Pancreas (tissue), 10 donors: ENCODE results near the gene SLC26A8. TPM values are rescaled to one million over a fixed set of nuclear protein-coding genes. Genes with fewer than 3 reads are reported as not detected.

Source experiments
- ATAC-seq, 4 donors: fragments of 200-7000 bp; cut with Tn5 transposase; one replicate each; pipeline versions ENCODE4 v1.8.0 to v1.9.1; 2020; ENCODE audit warnings: mild to moderate bottlenecking in 4 of 4, moderate library complexity in 4 of 4
- DNase-seq, 6 donors: peaks; one replicate each; pipeline ENCODE4 v3.0.0-alpha.2; 2020
- FAIRE-seq: peaks from 2 replicates; lab custom pipeline; 2012; peaks lifted over from hg19 to GRCh38; lab: Jason Lieb, UNC
- H3K27ac ChIP-seq, 4 donors: fragments of 200-600 bp; sonication (generic); 1 replicate in 3 of 4; 2 replicates in 1 of 4; pipeline versions ENCODE4 v1.5.0 to v1.8.0; 2020
- H3K27me3 ChIP-seq, 4 donors: fragments of 200-600 bp; one replicate each; pipeline ENCODE4 v1.8.0; 2021
- H3K36me3 ChIP-seq, 3 donors: fragments of 200-600 bp; sonication (generic) in 1 of 3; one replicate each; pipeline versions ENCODE4 v1.5.0 to v1.8.0; 2020 to 2021
- H3K4me1 ChIP-seq, 3 donors: fragments of 200-600 bp; one replicate each; pipeline ENCODE4 v1.8.0; 2021
- H3K4me3 ChIP-seq, 4 donors: fragments of 200-600 bp; sonication (generic) in 2 of 4; one replicate each; pipeline versions ENCODE4 v1.5.0 to v1.8.0; 2020 to 2021
- H3K9me3 ChIP-seq, 4 donors: fragments of 200-600 bp; one replicate each; pipeline ENCODE4 v1.8.0; 2021
- CTCF ChIP-seq, 4 donors: fragments of 200-600 bp; sonication (generic) in 3 of 4; IDR thresholded peaks; one replicate each; pipeline versions ENCODE4 v1.5.0 to v1.8.0; 2021; ENCODE audit warnings: antibody characterized with exemption in 4 of 4
- WGBS, 2 donors: extraction: QIAGEN DNeasy Blood & Tissue Kit; methylation state at CpG; one replicate each; pipeline ENCODE4 v1.1.7; 2013; 5-methylcytosine and 5-hydroxymethylcytosine counted together
- intact Hi-C, 3 donors: fragments of 100-400 bp; cut with DNase I; formaldehyde crosslinking; loops; one replicate each; pipeline versions ENCODE4 v1.11.1 to v1.14.2; 2022
- polyA plus RNA-seq, 2 donors: library from polyadenylated mRNA; stranded (reverse); fragments of 200-250 nt; gene quantifications; one replicate each; pipeline ENCODE4 v1.2.3, GENCODE V29; 2013
- total RNA-seq, 6 donors: library from RNA; stranded (reverse); fragmentation: NEBNext Ultra II Directional in 4 of 6; extraction: Animal tissue kit (Norgen Biotek cat#: 25700) in 4 of 6; gene quantifications; one replicate each; pipeline versions ENCODE4 v1.2.1 to v1.2.4, GENCODE V29; 2021 to 2023
- donor health status: healthy with polysubstance abuse.
- donor health status: DM: no; HTN: no; CAD: no; lungs with moderate emphysema.
- donor health status: DM: no; HTN: no; CAD: no.
- donor health status: control.
- donor health status: control.
- donor health status: Bipolar disorder and iron deficiency.
- donor health status: DM: yes; HTN: yes; CAD: no.
- donor health status: DM: no; HTN: no; CAD: no.
- donor health status: DM: no; HTN: no; CAD: no.
- donor health status: DM: yes; HTN: yes; CAD: no.

The SLC26A8 gene
- total and polyA plus RNA-seq, 8 donors = 0.06 to 0.11 (median 0.07) TPM; not detected in 5

GRCh38 chr6:35900448-35900847 lies 124.0 kb downstream of the SLC26A8 start:
- Histone ChIP-seq H3K4me1 (no peaks in the 10 kb centered on the region), H3K4me3 (no peak overlapping the region), H3K36me3 (no peaks in the 10 kb centered on the region), H3K27ac (no peak overlapping the region), H3K27me3 (no peaks in the 10 kb centered on the region), H3K9me3 (no peaks in the 10 kb centered on the region)
- FAIRE-seq (no peak), DNase-seq (no peak), ATAC-seq (no peak)
- intact Hi-C loops = no loop called here
- 88 to 90% methylated on average over 4 of the region's 4 CpGs for WGBS, 2 donors
- TF ChIP-seq CTCF (IDR thresholded peaks at IDR 0.05) = no peak

GRCh38 chr6:35898003-35898402 lies 126.4 kb downstream of the SLC26A8 start:
- H3K27me3 ChIP-seq = no peaks in the 10 kb centered on the region
- FAIRE-seq = no peak
- intact Hi-C loops = no loop called here
- H3K27ac ChIP-seq = no peak overlapping the region
- H3K36me3 ChIP-seq = no peaks in the 10 kb centered on the region
- no peak for TF ChIP-seq CTCF (IDR thresholded peaks at IDR 0.05)
- ATAC-seq = no peak
- WGBS, 2 donors = 97 to 98% methylated on average over 2 of the region's 2 CpGs
- DNase-seq = no peak
- H3K9me3 ChIP-seq = no peaks in the 10 kb centered on the region
- H3K4me1 ChIP-seq = no peaks in the 10 kb centered on the region
- H3K4me3 ChIP-seq = no peak overlapping the region

- 99 to 100% methylated on average over 4 of the region's 4 CpGs for WGBS, 2 donors
- no peaks in the 10 kb centered on the region for H3K4me1 ChIP-seq
- FAIRE-seq = no peak
- no peaks in the 10 kb centered on the region for H3K27me3 ChIP-seq
- ATAC-seq = no peak
- TF ChIP-seq CTCF (IDR thresholded peaks at IDR 0.05) = no peak
- intact Hi-C loops = no loop called here
- no peak overlapping the region for H3K27ac ChIP-seq
- no peak overlapping the region for H3K4me3 ChIP-seq
- no peaks in the 10 kb centered on the region for H3K36me3 ChIP-seq
- no peak for DNase-seq
- H3K9me3 ChIP-seq = no peaks in the 10 kb centered on the region
Measured at GRCh38 chr6:35897486-35897885, 127.0 kb downstream of the SLC26A8 start.

GRCh38 chr6:35897036-35897435 lies 127.4 kb downstream of the SLC26A8 start:
- intact Hi-C loops = no loop called here
- ATAC-seq (no peak), DNase-seq (no peak), FAIRE-seq (no peak)
- Histone ChIP-seq H3K27ac (no peak overlapping the region), H3K4me3 (no peak overlapping the region), H3K36me3 (no peaks in the 10 kb centered on the region), H3K9me3 (no peaks in the 10 kb centered on the region), H3K4me1 (no peaks in the 10 kb centered on the region), H3K27me3 (no peaks in the 10 kb centered on the region)
- no peak for TF ChIP-seq CTCF (IDR thresholded peaks at IDR 0.05)
- whole genome bisulfite sequencing, 2 donors = 94 to 96% methylated on average over 3 of the region's 3 CpGs

- 98 to 100% methylated on average over 1 of the region's 1 CpG for WGBS, 2 donors
- FAIRE-seq (no peak), ATAC-seq (no peak)
Measured at GRCh38 chr6:35896228-35896627, 128.2 kb downstream of the SLC26A8 start.

More at GRCh38 chr6:35896228-35896627, 128.2 kb downstream of the SLC26A8 start:
- Histone ChIP-seq H3K27ac (no peak overlapping the region), H3K36me3 (no peaks in the 10 kb centered on the region), H3K9me3 (no peaks in the 10 kb centered on the region), H3K4me3 (no peak overlapping the region), H3K27me3 (no peaks in the 10 kb centered on the region), H3K4me1 (no peaks in the 10 kb centered on the region)
- TF ChIP-seq CTCF (IDR thresholded peaks at IDR 0.05) = no peak
- DNase-seq = no peak
- intact Hi-C loops = no loop called here
